ENCODE results near the gene TRIL.
A peak's percentile ranks its signal among the peaks of the same experiment; 100 is the strongest.

Gene TRIL

DNA sequence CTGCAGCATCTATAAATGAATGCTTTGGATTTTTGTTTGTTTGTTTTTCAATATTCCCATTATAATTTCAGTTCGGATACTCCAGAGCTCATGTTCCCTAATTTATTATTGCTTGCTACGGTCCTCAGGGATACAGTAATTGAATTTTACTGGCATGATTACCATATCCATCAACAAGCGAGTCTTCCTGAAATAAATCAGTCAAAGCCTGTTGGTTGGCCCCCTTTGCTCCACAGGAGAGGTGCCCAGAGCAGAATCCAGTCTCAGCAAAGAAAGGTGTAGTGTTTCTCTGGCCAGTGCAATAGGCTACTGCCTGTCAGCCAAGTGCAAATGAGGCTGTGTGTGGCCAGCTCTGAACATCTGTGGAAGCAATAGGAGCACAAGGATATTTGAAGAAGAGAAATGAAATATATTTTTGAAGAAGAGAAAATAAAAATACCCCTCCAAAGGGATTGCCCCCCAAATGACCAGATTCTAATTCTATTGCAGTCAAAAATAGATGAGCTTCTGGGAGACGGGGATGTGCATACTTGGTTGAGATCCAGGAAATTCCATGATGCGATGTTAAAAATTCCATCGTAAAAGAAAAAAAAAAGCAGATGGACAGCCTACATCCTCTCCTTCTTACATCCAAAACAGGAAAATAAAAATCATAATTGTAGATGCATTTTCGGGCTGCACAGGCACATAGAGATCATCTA lies 18.1 kb downstream of the TRIL start:
- no peak overlapping the region for H3K9ac ChIP-seq (ENCODE audit: low read length)
- H3K4me3 ChIP-seq (ENCODE audit: low read depth, low read length) = no peak overlapping the region

DNA sequence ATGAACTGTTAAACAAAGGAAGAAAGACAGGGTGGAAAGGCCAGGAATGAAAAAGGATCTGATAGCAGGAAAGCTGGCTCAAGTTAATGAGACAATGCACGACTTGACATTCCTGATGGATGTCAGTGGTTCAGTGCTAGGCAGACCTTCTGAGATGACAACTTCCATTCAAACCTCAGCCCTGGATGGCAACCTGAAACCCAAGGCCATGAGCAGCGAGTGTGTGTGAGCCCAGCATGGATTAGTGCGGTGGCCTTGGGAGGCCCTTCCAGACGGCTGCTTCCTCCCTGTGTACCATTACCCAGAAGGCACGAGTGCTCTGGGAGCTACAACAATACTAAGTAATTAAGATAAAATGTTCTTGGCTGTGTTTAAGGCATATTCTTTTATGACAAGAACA lies 18.8 kb downstream of the TRIL start:
- Histone ChIP-seq H3K4me3 (ENCODE audit: low read depth, low read length) (no peak overlapping the region), H3K4me1 (ENCODE audit: control insufficient read depth, insufficient read depth, low read length) (peaks cover under 1% of the 10 kb centered on the region; the same call in 1 of the 2 replicates), H3K9ac (ENCODE audit: low read length) (no peak overlapping the region), H3K27me3 (ENCODE audit: control insufficient read depth, insufficient read depth, low read length) (no peaks in the 10 kb centered on the region), H3K36me3 (ENCODE audit: control insufficient read depth, insufficient read depth, low read length) (no peaks in the 10 kb centered on the region), H3K9me3 (ENCODE audit: control insufficient read depth, insufficient read depth, low read depth, low read length) (no peaks in the 10 kb centered on the region), H3K27ac (ENCODE audit: low read depth, low read length) (no peak overlapping the region)

More for the DNA sequence above, 18.1 kb downstream of the TRIL start:
- H3K9me3 ChIP-seq (ENCODE audit: control insufficient read depth, insufficient read depth, low read depth, low read length) = no peaks in the 10 kb centered on the region
- H3K27ac ChIP-seq (ENCODE audit: low read depth, low read length) = no peak overlapping the region
- H3K4me1 ChIP-seq (ENCODE audit: control insufficient read depth, insufficient read depth, low read length) = no peaks in the 10 kb centered on the region
- no peaks in the 10 kb centered on the region for H3K27me3 ChIP-seq (ENCODE audit: control insufficient read depth, insufficient read depth, low read length)
- H3K36me3 ChIP-seq (ENCODE audit: control insufficient read depth, insufficient read depth, low read length) = no peaks in the 10 kb centered on the region

DNA sequence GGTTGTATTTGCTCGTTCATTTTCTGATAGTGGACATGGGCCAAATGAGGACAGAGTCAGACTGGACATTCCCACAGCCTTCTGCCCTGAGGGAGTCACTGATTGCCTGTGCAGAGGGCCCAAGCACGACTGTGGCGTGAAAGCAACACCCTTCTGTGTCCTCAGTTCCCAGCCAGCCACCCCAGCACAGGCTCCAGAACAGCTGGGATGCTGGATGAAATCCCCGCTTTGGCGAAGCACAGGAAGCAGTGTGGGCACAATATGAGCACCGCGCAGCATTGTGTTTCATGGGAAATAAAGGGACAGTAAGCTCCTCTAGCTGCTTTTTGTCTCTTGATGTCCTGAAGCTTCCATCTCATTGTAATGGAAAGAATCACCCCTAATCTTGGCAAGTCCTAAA lies 20.5 kb downstream of the TRIL start:
- Histone ChIP-seq H3K27me3 (ENCODE audit: control insufficient read depth, insufficient read depth, low read length) (no peaks in the 10 kb centered on the region), H3K9me3 (ENCODE audit: control insufficient read depth, insufficient read depth, low read depth, low read length) (no peaks in the 10 kb centered on the region), H3K9ac (ENCODE audit: low read length) (no peak overlapping the region), H3K27ac (ENCODE audit: low read depth, low read length) (no peak overlapping the region), H3K36me3 (ENCODE audit: control insufficient read depth, insufficient read depth, low read length) (no peaks in the 10 kb centered on the region), H3K4me1 (ENCODE audit: control insufficient read depth, insufficient read depth, low read length) (peaks cover 14% of the 10 kb centered on the region), H3K4me3 (ENCODE audit: low read depth, low read length) (no peak overlapping the region)

DNA sequence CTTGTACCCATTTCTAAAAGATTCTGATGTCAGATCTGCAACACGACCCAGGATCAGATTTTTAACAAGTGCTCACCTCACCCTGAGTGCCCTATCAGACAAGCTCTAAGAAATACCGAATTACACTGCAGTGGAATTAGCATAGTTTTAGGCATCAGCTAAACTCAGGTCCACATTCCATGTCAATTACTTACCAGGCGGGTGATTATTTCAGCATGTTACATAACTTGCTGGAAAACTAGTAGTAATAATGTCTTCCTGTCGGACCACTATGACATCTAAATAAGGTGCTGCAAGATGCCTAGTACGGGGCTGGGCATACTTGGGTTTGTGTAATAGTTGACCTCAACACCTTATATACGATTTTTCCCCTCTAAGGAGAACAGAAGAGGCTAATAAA lies 21.0 kb downstream of the TRIL start:
- peaks cover 14% of the 10 kb centered on the region for H3K4me1 ChIP-seq (ENCODE audit: control insufficient read depth, insufficient read depth, low read length)

DNA sequence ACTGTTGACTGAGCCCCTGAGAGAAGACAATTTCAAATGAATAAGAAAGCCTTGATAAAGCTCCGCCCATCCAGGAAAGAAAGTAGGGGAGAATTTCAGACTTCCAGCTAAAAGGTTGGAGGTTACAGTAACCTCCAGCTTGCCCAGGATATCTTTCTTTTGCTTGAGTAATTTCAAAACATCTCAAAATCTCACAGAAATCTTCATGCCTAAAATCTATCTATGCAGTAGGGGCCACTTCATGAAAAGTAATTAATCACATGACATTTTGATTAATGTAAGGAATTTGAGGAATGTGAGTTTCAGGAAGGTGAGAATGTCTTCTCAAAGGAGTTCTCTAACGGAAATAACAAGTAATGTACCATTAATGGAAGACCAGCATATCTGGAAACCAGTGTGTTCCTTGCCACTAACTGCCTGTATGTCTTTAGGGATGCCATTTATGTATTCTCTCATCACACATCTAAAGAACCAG lies 24.2 kb downstream of the TRIL start:
- no peak overlapping the region for H3K9ac ChIP-seq (ENCODE audit: low read length)
- H3K27ac ChIP-seq (ENCODE audit: low read depth, low read length) = no peak overlapping the region
- no peaks in the 10 kb centered on the region for H3K27me3 ChIP-seq (ENCODE audit: control insufficient read depth, insufficient read depth, low read length)
- H3K4me3 ChIP-seq (ENCODE audit: low read depth, low read length) = no peak overlapping the region
- H3K9me3 ChIP-seq (ENCODE audit: control insufficient read depth, insufficient read depth, low read depth, low read length) = no peaks in the 10 kb centered on the region
- H3K36me3 ChIP-seq (ENCODE audit: control insufficient read depth, insufficient read depth, low read length) = no peaks in the 10 kb centered on the region
- peaks cover 14% of the 10 kb centered on the region for H3K4me1 ChIP-seq (ENCODE audit: control insufficient read depth, insufficient read depth, low read length)

More for the DNA sequence above, 21.0 kb downstream of the TRIL start:
- no peak overlapping the region for H3K4me3 ChIP-seq (ENCODE audit: low read depth, low read length)
- H3K27me3 ChIP-seq (ENCODE audit: control insufficient read depth, insufficient read depth, low read length) = no peaks in the 10 kb centered on the region
- H3K36me3 ChIP-seq (ENCODE audit: control insufficient read depth, insufficient read depth, low read length) = no peaks in the 10 kb centered on the region
- no peak overlapping the region for H3K9ac ChIP-seq (ENCODE audit: low read length)
- no peaks in the 10 kb centered on the region for H3K9me3 ChIP-seq (ENCODE audit: control insufficient read depth, insufficient read depth, low read depth, low read length)
- no peak overlapping the region for H3K27ac ChIP-seq (ENCODE audit: low read depth, low read length)

DNA sequence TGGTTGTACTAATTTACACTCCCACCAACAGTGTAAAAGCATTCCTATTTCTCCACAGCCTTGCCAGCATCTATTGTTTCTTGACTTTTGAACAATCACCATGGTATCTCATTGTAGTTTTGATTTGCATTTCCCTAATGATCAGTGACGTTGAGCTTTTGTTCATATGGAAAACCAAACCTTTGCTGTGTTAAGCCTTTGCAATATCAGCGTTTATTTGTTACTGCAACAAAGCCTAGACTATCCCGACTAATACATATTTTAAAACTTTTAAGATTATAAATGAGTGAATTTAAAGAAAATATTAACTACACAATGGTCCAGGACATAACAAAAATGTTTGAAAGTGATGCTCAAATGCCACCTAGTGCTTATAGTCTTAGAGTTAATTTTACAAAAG lies 26.6 kb downstream of the TRIL start:
- no peak overlapping the region for H3K9ac ChIP-seq (ENCODE audit: low read length)
- no peaks in the 10 kb centered on the region for H3K36me3 ChIP-seq (ENCODE audit: control insufficient read depth, insufficient read depth, low read length)
- H3K27me3 ChIP-seq (ENCODE audit: control insufficient read depth, insufficient read depth, low read length) = peaks cover 3% of the 10 kb centered on the region; the same call in 1 of the 2 replicates
- peaks cover 14% of the 10 kb centered on the region for H3K4me1 ChIP-seq (ENCODE audit: control insufficient read depth, insufficient read depth, low read length)
- no peak overlapping the region for H3K27ac ChIP-seq (ENCODE audit: low read depth, low read length)
- no peaks in the 10 kb centered on the region for H3K9me3 ChIP-seq (ENCODE audit: control insufficient read depth, insufficient read depth, low read depth, low read length)
- no peak overlapping the region for H3K4me3 ChIP-seq (ENCODE audit: low read depth, low read length)

DNA sequence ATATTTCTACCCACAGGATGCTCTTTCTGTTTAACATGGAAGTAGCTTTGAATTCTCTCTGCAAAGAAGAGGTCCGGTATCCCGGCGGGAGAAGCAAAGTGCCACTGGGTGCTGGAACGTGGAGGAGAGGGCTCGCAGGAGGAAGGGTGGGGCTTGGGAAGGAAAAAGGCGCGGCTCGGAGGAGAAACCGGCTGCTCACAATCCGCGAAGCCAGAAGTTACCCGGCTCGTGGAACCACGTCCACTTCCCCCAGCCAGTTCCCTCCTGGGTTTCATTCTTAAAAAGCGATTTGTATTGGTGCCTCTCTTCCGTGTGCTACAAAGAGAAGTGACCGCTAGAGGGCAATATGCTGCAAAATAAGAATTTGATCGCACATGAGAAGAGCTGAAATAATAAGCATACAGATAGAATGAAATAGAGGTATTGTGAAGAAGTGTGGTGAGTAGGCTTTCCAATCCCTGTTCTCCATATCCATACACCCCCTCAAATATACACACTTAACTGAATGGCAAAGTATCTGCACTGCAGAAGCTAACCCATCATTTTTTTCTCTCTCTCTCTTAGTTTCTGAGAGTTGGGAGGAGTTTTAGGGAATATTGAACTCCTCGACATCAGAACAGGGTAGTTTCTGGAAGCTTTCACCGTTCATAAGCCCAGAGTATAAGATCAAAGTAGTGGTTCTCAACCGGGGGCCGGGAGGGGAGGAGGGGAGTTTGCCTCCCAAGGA lies 31.1 kb downstream of the TRIL start:
- H3K9ac ChIP-seq (ENCODE audit: low read length) = peak overlapping the region; percentile 20

DNA sequence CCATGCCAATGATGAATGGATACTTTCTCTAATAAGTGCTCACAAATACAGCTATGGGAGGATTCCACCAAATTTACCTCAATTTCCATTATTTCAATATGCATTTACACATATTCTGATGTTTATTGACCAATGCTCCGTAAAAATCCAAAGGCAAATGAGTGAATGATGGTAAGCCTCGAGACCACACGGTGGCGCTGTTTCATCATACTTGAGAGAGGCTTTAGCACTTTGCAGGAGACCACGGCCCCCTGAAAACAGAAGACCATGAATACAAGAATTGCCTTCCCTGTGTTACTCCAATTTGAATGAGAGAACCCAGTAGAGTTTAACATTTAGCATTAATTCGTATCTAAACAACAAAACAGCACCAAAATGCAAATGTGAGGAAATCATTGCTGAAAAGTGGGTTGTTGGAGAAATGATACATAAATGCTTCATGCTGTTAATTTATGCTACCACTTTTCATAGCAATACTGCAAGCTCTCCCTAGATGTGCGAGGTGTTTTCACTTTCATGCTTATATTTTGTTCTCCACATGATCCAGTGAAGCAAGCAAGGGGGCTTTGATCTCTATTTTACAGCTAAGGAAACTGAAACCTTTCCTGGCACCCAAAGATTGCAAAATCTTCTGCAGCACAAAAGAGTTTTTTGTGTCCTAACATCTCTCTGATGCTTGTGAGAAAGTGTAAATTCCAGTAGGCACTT lies 35.4 kb downstream of the TRIL start:
- Histone ChIP-seq H3K36me3 (ENCODE audit: control insufficient read depth, insufficient read depth, low read length) (no peaks in the 10 kb centered on the region), H3K9ac (ENCODE audit: low read length) (no peak overlapping the region), H3K4me1 (ENCODE audit: control insufficient read depth, insufficient read depth, low read length) (0 out of 2 replicates have a peak, but pooled peaks cover 3% of the 10 kb centered on the region), H3K27me3 (ENCODE audit: control insufficient read depth, insufficient read depth, low read length) (peaks cover 11% of the 10 kb centered on the region), H3K27ac (ENCODE audit: low read depth, low read length) (no peak overlapping the region), H3K9me3 (ENCODE audit: control insufficient read depth, insufficient read depth, low read depth, low read length) (no peaks in the 10 kb centered on the region), H3K4me3 (ENCODE audit: low read depth, low read length) (no peak overlapping the region)

More for the DNA sequence above, 31.1 kb downstream of the TRIL start:
- Histone ChIP-seq H3K4me1 (ENCODE audit: control insufficient read depth, insufficient read depth, low read length) (0 out of 2 replicates have a peak, but pooled peaks cover 3% of the 10 kb centered on the region), H3K27me3 (ENCODE audit: control insufficient read depth, insufficient read depth, low read length) (peaks cover 11% of the 10 kb centered on the region), H3K4me3 (ENCODE audit: low read depth, low read length) (peak overlapping the region; percentile 47), H3K9me3 (ENCODE audit: control insufficient read depth, insufficient read depth, low read depth, low read length) (no peaks in the 10 kb centered on the region), H3K36me3 (ENCODE audit: control insufficient read depth, insufficient read depth, low read length) (no peaks in the 10 kb centered on the region), H3K27ac (ENCODE audit: low read depth, low read length) (no peak overlapping the region)

DNA sequence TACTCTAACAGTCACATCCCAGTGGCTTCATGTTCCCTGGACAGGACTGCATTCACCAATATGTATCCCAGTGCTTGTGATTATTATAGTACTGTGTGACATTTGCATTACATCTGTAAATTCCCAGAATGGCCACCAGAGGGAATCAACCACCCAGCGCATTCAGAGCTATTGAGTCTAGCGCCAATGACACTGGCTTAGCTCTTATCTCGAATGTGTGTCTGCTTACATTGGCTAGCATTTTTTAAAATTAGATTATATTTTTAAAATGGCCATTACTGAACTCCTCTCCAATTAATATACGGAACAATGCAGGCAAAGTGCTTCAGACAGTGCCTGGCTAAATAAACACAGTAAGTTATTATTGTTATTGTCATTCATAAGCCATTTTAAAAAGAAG lies 36.3 kb downstream of the TRIL start:
- peaks cover 10% of the 10 kb centered on the region for H3K27me3 ChIP-seq (ENCODE audit: control insufficient read depth, insufficient read depth, low read length)
- no peak overlapping the region for H3K9ac ChIP-seq (ENCODE audit: low read length)
- no peak overlapping the region for H3K4me3 ChIP-seq (ENCODE audit: low read depth, low read length)
- H3K4me1 ChIP-seq (ENCODE audit: control insufficient read depth, insufficient read depth, low read length) = 0 out of 2 replicates have a peak, but pooled peaks cover 3% of the 10 kb centered on the region
- H3K36me3 ChIP-seq (ENCODE audit: control insufficient read depth, insufficient read depth, low read length) = no peaks in the 10 kb centered on the region
- H3K9me3 ChIP-seq (ENCODE audit: control insufficient read depth, insufficient read depth, low read depth, low read length) = no peaks in the 10 kb centered on the region
- H3K27ac ChIP-seq (ENCODE audit: low read depth, low read length) = no peak overlapping the region

DNA sequence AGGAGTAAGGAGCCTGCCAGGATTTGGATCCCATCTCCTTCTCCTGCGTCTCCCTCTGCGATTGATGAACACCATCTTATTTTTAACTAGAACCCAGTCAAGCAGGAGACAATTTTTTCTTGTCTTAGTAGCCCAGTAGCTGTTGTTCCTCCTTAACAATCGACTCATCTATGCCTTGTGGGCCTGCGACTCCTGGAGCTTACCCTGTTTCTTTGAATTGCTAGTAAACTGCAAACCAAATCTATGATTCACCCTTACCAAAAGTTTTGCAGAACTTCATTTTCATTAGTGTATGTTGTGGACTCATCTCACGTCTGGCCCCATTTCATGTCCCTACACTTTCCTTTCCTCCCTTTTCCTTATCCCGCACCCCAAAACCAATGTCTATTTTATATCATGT lies 37.7 kb downstream of the TRIL start:
- H3K9me3 ChIP-seq (ENCODE audit: control insufficient read depth, insufficient read depth, low read depth, low read length) = no peaks in the 10 kb centered on the region
- H3K36me3 ChIP-seq (ENCODE audit: control insufficient read depth, insufficient read depth, low read length) = no peaks in the 10 kb centered on the region
- 0 out of 2 replicates have a peak, but pooled peaks cover 3% of the 10 kb centered on the region for H3K4me1 ChIP-seq (ENCODE audit: control insufficient read depth, insufficient read depth, low read length)
- H3K9ac ChIP-seq (ENCODE audit: low read length) = no peak overlapping the region
- no peaks in the 10 kb centered on the region for H3K27me3 ChIP-seq (ENCODE audit: control insufficient read depth, insufficient read depth, low read length)
- H3K27ac ChIP-seq (ENCODE audit: low read depth, low read length) = no peak overlapping the region
- no peak overlapping the region for H3K4me3 ChIP-seq (ENCODE audit: low read depth, low read length)

DNA sequence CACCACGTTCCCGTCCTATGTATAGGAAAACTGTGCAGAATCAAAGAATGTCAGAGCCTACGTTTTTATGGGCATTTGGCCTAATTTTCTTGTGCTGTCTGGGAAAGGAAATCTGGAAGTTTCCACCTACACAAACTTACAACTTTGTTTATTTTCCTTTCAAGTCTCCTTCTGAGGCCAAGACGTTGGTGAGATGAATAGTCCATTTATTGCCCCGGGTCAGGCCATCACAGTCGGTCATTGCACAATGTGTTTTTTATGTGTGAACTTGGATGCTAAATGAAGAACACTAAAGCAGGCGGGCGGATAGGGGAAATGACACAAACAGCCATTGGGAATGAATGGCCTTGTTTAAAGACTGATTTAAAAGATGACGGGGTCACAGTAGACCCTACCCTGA lies 38.6 kb downstream of the TRIL start:
- Histone ChIP-seq H3K4me1 (ENCODE audit: control insufficient read depth, insufficient read depth, low read length) (0 out of 2 replicates have a peak, but pooled peaks cover 3% of the 10 kb centered on the region), H3K4me3 (ENCODE audit: low read depth, low read length) (no peak overlapping the region), H3K27me3 (ENCODE audit: control insufficient read depth, insufficient read depth, low read length) (no peaks in the 10 kb centered on the region), H3K27ac (ENCODE audit: low read depth, low read length) (no peak overlapping the region), H3K36me3 (ENCODE audit: control insufficient read depth, insufficient read depth, low read length) (no peaks in the 10 kb centered on the region), H3K9me3 (ENCODE audit: control insufficient read depth, insufficient read depth, low read depth, low read length) (no peaks in the 10 kb centered on the region), H3K9ac (ENCODE audit: low read length) (no peak overlapping the region)
